ENCODE measurements around the gene SOX9.

SOX9 gene

DNA sequence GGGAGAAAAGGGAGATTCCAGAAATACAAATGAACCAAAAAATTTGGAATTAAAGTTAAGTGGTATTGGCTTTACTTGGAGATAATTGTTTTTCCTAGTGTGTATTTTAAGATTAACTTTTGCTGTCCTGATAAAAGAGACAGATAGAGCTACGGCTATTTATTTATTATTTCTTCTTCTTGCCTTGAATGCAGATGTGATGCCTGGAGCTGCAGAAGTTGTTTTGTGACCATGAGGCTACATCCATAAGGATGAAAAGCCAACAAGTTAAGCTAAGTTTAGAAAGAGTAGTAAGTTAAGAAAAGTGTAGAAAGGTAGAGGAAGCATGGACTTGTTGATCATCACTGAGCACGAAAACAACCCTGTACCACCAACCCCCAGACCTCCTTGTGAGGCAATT lies 41.7 kb downstream of the SOX9 start:
- DNase-seq (ENCODE audit: low read depth) = no peak

DNA sequence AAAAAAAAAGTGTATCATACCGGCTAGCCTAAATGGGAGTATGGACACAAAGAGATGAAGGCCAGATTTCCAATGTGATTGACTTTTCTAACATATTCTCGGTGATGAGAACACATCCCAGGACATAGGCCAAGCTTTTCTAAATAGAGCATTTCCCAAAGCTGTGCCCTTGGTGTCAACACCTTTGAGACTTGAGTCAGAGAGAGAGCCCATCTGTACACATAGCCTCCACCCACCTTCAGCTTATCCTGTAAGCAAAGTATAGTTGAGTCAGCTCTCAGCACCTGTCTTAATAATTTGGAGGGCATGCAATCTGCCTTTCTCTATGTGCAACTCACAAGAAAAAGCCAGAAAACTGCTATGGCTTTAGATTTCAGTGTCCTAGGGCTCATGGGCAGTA lies 42.7 kb downstream of the SOX9 start:
- no peak for DNase-seq (ENCODE audit: low read depth)

GRCh38 chr17:72164158-72164739 lies 43.4 kb downstream of the SOX9 start:
- DNase-seq (ENCODE audit: low read depth) = no peak

GRCh38 chr17:72165192-72165866 lies 44.5 kb downstream of the SOX9 start:
- no peak for DNase-seq (ENCODE audit: low read depth)

GRCh38 chr17:72165867-72166439 lies 45.1 kb downstream of the SOX9 start:
- DNase-seq (ENCODE audit: low read depth) = no peak

DNA sequence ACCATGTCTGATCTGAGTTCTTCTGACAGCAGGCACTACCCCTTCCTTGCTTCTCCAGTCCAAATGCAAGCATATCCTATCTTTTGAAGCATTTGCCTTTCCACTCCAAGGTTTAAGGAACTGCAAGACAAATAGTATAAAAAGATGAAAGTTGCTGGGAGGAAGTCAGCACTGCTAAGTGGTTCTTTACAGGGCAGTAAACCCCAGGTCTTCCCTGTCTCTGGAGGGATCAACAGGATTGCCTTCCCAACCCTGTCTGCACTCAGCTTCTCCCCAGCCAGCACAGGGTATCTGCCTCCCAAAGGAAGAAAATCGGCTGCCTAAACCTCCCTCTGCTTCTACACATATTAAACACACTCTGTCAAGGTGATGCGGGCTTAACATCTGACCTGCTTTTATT lies 46.8 kb downstream of the SOX9 start:
- DNase-seq (ENCODE audit: low read depth) = no peak

GRCh38 chr17:72169823-72170222 lies 49.0 kb downstream of the SOX9 start:
- no peak for DNase-seq (ENCODE audit: low read depth)

DNA sequence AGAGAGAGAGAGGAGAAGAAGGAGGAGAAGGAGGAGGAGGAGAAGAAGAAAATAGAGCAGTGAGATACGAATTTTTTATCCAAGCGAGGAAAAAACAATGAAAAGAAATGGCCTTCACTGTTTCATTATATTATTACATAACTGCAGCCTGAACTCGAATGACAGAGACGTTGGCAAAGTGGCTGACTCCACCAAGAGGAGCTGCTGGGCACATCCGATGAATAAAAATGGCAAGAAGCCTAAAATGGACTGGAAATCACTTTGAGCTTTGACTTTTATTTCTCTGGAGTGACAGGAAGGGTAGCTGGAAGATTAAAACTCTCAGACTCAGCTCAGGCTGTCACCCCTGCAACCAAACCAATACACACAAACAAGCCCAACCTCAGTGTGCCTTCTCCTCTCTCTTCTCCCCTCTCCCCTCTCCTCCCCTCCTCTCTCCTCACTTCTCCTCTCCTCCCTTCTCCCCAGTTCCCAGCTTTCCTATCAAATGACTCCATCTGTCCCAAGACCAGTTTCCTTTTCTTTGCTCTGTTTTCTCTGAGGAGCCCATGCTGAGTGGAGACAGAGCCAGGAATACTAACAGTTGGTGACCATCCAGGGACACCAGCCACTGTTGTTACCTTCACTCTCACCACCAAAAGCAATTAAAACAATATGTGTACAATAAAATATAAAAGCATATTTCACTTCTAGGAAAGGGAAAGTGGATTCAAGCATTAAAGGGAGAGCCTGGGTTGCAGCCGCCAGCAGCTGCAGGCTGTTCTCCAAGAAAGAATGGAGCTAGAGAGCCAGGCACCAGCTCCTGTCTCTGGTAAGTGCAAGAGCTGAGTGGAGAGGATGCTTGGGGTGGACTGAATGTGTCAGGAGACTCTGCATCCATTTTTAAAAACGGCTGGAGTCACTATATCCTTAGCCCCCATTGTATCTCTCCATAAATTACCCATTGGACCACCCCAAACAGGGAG lies 51.2 kb downstream of the SOX9 start:
- no peak for DNase-seq (ENCODE audit: low read depth)

- no peak for DNase-seq (ENCODE audit: low read depth)
Observed at GRCh38 chr17:72173499-72174116, 52.8 kb downstream of the SOX9 start.

- no peak for DNase-seq (ENCODE audit: low read depth)
Observed at GRCh38 chr17:72175263-72175662, 54.4 kb downstream of the SOX9 start.
